ENCODE measurements around the gene CSMD2.
"Not testable (repeated sequence)": the region's sequence is repeated elsewhere in the genome, so short reads cannot be mapped to it uniquely, and the experiment has no call there.

The CSMD2 gene

GRCh38 chr1:34034036-34034435 is 131.0 kb downstream of the CSMD2 start:
- H3K27me3 ChIP-seq (ENCODE audit: control insufficient read depth in 1 of 2, insufficient read depth in 2 of 2, low read length in 2 of 2): no peaks in the 10 kb centered on the region
- H3K36me3 ChIP-seq (ENCODE audit: control insufficient read depth in 1 of 2, insufficient read depth in 2 of 2, low read length in 2 of 2): no peaks in the 10 kb centered on the region
- H3K9me3 ChIP-seq (ENCODE audit: control insufficient read depth in 1 of 2, low read length in 2 of 2): no peaks in the 10 kb centered on the region
- H3K4me3 ChIP-seq (ENCODE audit: low read depth in 1 of 2, low read length in 2 of 2): no peak overlapping the region
- no peak overlapping the region for H3K27ac ChIP-seq (ENCODE audit: low read depth, low read length)
- H3K9ac ChIP-seq (ENCODE audit: low read depth in 1 of 2, low read length in 2 of 2): no peak overlapping the region
- no peaks in the 10 kb centered on the region for H3K4me1 ChIP-seq (ENCODE audit: control insufficient read depth in 1 of 2, insufficient read depth in 2 of 2, low read length in 2 of 2)

- Histone ChIP-seq H3K9me3 (ENCODE audit: control insufficient read depth in 1 of 2, low read length in 2 of 2) (no peaks in the 10 kb centered on the region), H3K36me3 (ENCODE audit: control insufficient read depth in 1 of 2, insufficient read depth in 2 of 2, low read length in 2 of 2) (no peaks in the 10 kb centered on the region), H3K4me3 (ENCODE audit: low read depth in 1 of 2, low read length in 2 of 2) (no peak overlapping the region), H3K9ac (ENCODE audit: low read depth in 1 of 2, low read length in 2 of 2) (no peak overlapping the region), H3K27me3 (ENCODE audit: control insufficient read depth in 1 of 2, insufficient read depth in 2 of 2, low read length in 2 of 2) (no peaks in the 10 kb centered on the region), H3K4me1 (ENCODE audit: control insufficient read depth in 1 of 2, insufficient read depth in 2 of 2, low read length in 2 of 2) (no peaks in the 10 kb centered on the region), H3K27ac (ENCODE audit: low read depth, low read length) (no peak overlapping the region)
Observed at GRCh38 chr1:34029954-34030353, 135.1 kb downstream of the CSMD2 start.

- H3K9me3 ChIP-seq (ENCODE audit: control insufficient read depth in 1 of 2, low read length in 2 of 2): no peaks in the 10 kb centered on the region
- no peak overlapping the region for H3K27ac ChIP-seq (ENCODE audit: low read depth, low read length)
- H3K9ac ChIP-seq (ENCODE audit: low read depth in 1 of 2, low read length in 2 of 2): no peak overlapping the region
- H3K36me3 ChIP-seq (ENCODE audit: control insufficient read depth in 1 of 2, insufficient read depth in 2 of 2, low read length in 2 of 2): no peaks in the 10 kb centered on the region
- no peaks in the 10 kb centered on the region for H3K27me3 ChIP-seq (ENCODE audit: control insufficient read depth in 1 of 2, insufficient read depth in 2 of 2, low read length in 2 of 2)
- H3K4me1 ChIP-seq (ENCODE audit: control insufficient read depth in 1 of 2, insufficient read depth in 2 of 2, low read length in 2 of 2): no peaks in the 10 kb centered on the region
- H3K4me3 ChIP-seq (ENCODE audit: low read depth in 1 of 2, low read length in 2 of 2): no peak overlapping the region
Observed at GRCh38 chr1:34029515-34029914, 135.5 kb downstream of the CSMD2 start.

- Histone ChIP-seq H3K27me3 (ENCODE audit: control insufficient read depth in 1 of 2, insufficient read depth in 2 of 2, low read length in 2 of 2) (no peaks in the 10 kb centered on the region), H3K9ac (ENCODE audit: low read depth in 1 of 2, low read length in 2 of 2) (no peak overlapping the region), H3K36me3 (ENCODE audit: control insufficient read depth in 1 of 2, insufficient read depth in 2 of 2, low read length in 2 of 2) (no peaks in the 10 kb centered on the region), H3K4me1 (ENCODE audit: control insufficient read depth in 1 of 2, insufficient read depth in 2 of 2, low read length in 2 of 2) (no peaks in the 10 kb centered on the region), H3K9me3 (ENCODE audit: control insufficient read depth in 1 of 2, low read length in 2 of 2) (no peaks in the 10 kb centered on the region), H3K4me3 (ENCODE audit: low read depth in 1 of 2, low read length in 2 of 2) (no peak overlapping the region), H3K27ac (ENCODE audit: low read depth, low read length) (no peak overlapping the region)
Observed at GRCh38 chr1:34028381-34029055, 136.5 kb downstream of the CSMD2 start.

- no peak overlapping the region for H3K27ac ChIP-seq (ENCODE audit: low read depth, low read length)
- H3K4me1 ChIP-seq (ENCODE audit: control insufficient read depth in 1 of 2, insufficient read depth in 2 of 2, low read length in 2 of 2): no peaks in the 10 kb centered on the region
- no peaks in the 10 kb centered on the region for H3K36me3 ChIP-seq (ENCODE audit: control insufficient read depth in 1 of 2, insufficient read depth in 2 of 2, low read length in 2 of 2)
- H3K9me3 ChIP-seq (ENCODE audit: control insufficient read depth in 1 of 2, low read length in 2 of 2): no peaks in the 10 kb centered on the region
- H3K9ac ChIP-seq (ENCODE audit: low read depth in 1 of 2, low read length in 2 of 2): no peak overlapping the region
- no peak overlapping the region for H3K4me3 ChIP-seq (ENCODE audit: low read depth in 1 of 2, low read length in 2 of 2)
- no peaks in the 10 kb centered on the region for H3K27me3 ChIP-seq (ENCODE audit: control insufficient read depth in 1 of 2, insufficient read depth in 2 of 2, low read length in 2 of 2)
Observed at GRCh38 chr1:34025675-34026074, 139.4 kb downstream of the CSMD2 start.

GRCh38 chr1:34024485-34024884 is 140.5 kb downstream of the CSMD2 start:
- H3K27me3 ChIP-seq (ENCODE audit: control insufficient read depth in 1 of 2, insufficient read depth in 2 of 2, low read length in 2 of 2): no peaks in the 10 kb centered on the region
- H3K4me1 ChIP-seq (ENCODE audit: control insufficient read depth in 1 of 2, insufficient read depth in 2 of 2, low read length in 2 of 2): no peaks in the 10 kb centered on the region
- H3K36me3 ChIP-seq (ENCODE audit: control insufficient read depth in 1 of 2, insufficient read depth in 2 of 2, low read length in 2 of 2): no peaks in the 10 kb centered on the region
- H3K9me3 ChIP-seq (ENCODE audit: control insufficient read depth in 1 of 2, low read length in 2 of 2): no peaks in the 10 kb centered on the region
- no peak overlapping the region for H3K27ac ChIP-seq (ENCODE audit: low read depth, low read length)
- H3K9ac ChIP-seq (ENCODE audit: low read depth in 1 of 2, low read length in 2 of 2): no peak overlapping the region
- no peak overlapping the region for H3K4me3 ChIP-seq (ENCODE audit: low read depth in 1 of 2, low read length in 2 of 2)

- Histone ChIP-seq H3K9ac (ENCODE audit: low read depth in 1 of 2, low read length in 2 of 2) (no peak overlapping the region), H3K27ac (ENCODE audit: low read depth, low read length) (no peak overlapping the region), H3K36me3 (ENCODE audit: control insufficient read depth in 1 of 2, insufficient read depth in 2 of 2, low read length in 2 of 2) (no peaks in the 10 kb centered on the region), H3K9me3 (ENCODE audit: control insufficient read depth in 1 of 2, low read length in 2 of 2) (no peaks in the 10 kb centered on the region), H3K4me3 (ENCODE audit: low read depth in 1 of 2, low read length in 2 of 2) (no peak overlapping the region), H3K4me1 (ENCODE audit: control insufficient read depth in 1 of 2, insufficient read depth in 2 of 2, low read length in 2 of 2) (no peaks in the 10 kb centered on the region), H3K27me3 (ENCODE audit: control insufficient read depth in 1 of 2, insufficient read depth in 2 of 2, low read length in 2 of 2) (peaks cover 0 to 4% of the 10 kb centered on the region in 2 donors)
Observed at GRCh38 chr1:34019741-34020552, 145.1 kb downstream of the CSMD2 start.

GRCh38 chr1:34018285-34018684 is 146.7 kb downstream of the CSMD2 start:
- H3K9ac ChIP-seq (ENCODE audit: low read depth in 1 of 2, low read length in 2 of 2): no peak overlapping the region
- H3K36me3 ChIP-seq (ENCODE audit: control insufficient read depth in 1 of 2, insufficient read depth in 2 of 2, low read length in 2 of 2): no peaks in the 10 kb centered on the region
- no peaks in the 10 kb centered on the region for H3K4me1 ChIP-seq (ENCODE audit: control insufficient read depth in 1 of 2, insufficient read depth in 2 of 2, low read length in 2 of 2)
- no peak overlapping the region for H3K27ac ChIP-seq (ENCODE audit: low read depth, low read length)
- H3K27me3 ChIP-seq (ENCODE audit: control insufficient read depth in 1 of 2, insufficient read depth in 2 of 2, low read length in 2 of 2): peaks cover 0 to 4% of the 10 kb centered on the region in 2 donors
- H3K4me3 ChIP-seq (ENCODE audit: low read depth in 1 of 2, low read length in 2 of 2): no peak overlapping the region
- no peaks in the 10 kb centered on the region for H3K9me3 ChIP-seq (ENCODE audit: control insufficient read depth in 1 of 2, low read length in 2 of 2)

- H3K27ac ChIP-seq (ENCODE audit: low read depth, low read length): not testable (repeated sequence)
Observed at GRCh38 chr1:34016281-34016680, 148.7 kb downstream of the CSMD2 start.

GRCh38 chr1:34013958-34014737 is 150.9 kb downstream of the CSMD2 start:
- H3K36me3 ChIP-seq (ENCODE audit: control insufficient read depth in 1 of 2, insufficient read depth in 2 of 2, low read length in 2 of 2): no peaks in the 10 kb centered on the region
- no peaks in the 10 kb centered on the region for H3K9me3 ChIP-seq (ENCODE audit: control insufficient read depth in 1 of 2, low read length in 2 of 2)
- no peak overlapping the region for H3K9ac ChIP-seq (ENCODE audit: low read depth in 1 of 2, low read length in 2 of 2)
- peaks cover 0 to 1% of the 10 kb centered on the region in 2 donors for H3K27me3 ChIP-seq (ENCODE audit: control insufficient read depth in 1 of 2, insufficient read depth in 2 of 2, low read length in 2 of 2)
- no peak overlapping the region for H3K27ac ChIP-seq (ENCODE audit: low read depth, low read length)
- no peaks in the 10 kb centered on the region for H3K4me1 ChIP-seq (ENCODE audit: control insufficient read depth in 1 of 2, insufficient read depth in 2 of 2, low read length in 2 of 2)
- no peak overlapping the region for H3K4me3 ChIP-seq (ENCODE audit: low read depth in 1 of 2, low read length in 2 of 2)

More at GRCh38 chr1:34016281-34016680, 148.7 kb downstream of the CSMD2 start:
- not testable (repeated sequence) for H3K36me3 ChIP-seq (ENCODE audit: control insufficient read depth in 1 of 2, insufficient read depth in 2 of 2, low read length in 2 of 2); H3K27me3 ChIP-seq (ENCODE audit: control insufficient read depth in 1 of 2, insufficient read depth in 2 of 2, low read length in 2 of 2); H3K4me3 ChIP-seq (ENCODE audit: low read depth in 1 of 2, low read length in 2 of 2); H3K9ac ChIP-seq (ENCODE audit: low read depth in 1 of 2, low read length in 2 of 2); H3K9me3 ChIP-seq (ENCODE audit: control insufficient read depth in 1 of 2, low read length in 2 of 2); H3K4me1 ChIP-seq (ENCODE audit: control insufficient read depth in 1 of 2, insufficient read depth in 2 of 2, low read length in 2 of 2)

Measured in duodenal mucosa (tissue), 2 donors.